ENCODE data around the gene ZNF316. TPM values are rescaled to one million over a fixed set of nuclear protein-coding genes. Genes with fewer than 3 reads are reported as not detected.

ZNF316 gene
- total and polyA plus RNA-seq, 10 of the 15 experiments (the other 5 are each of a cell fraction or from before 2014, with no cell fraction given): 0.03 to 28.9 (median 5.7) TPM

DNA sequence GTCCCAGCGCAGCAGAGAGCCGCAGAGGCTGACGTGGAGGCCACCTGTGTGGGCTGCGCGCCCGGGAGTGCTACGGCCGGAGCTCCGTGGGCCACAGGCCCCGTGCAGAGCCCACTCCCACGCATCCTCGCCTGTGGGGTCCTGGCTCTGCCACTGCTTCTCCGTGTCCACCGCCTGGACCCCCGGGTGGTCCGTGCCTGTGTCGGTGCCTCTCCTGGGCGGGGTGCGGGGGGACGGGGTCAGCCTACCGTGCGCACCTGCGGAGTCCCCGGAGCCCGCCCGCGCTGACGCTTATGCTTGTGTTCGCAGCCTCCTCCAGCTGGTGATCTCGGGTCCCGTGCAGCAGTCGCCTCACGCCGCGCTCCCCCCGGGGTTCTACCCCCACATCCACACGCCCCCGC, 29.5 kb upstream of the ZNF316 start (continued):
- TF ChIP-seq, protein P1, sequence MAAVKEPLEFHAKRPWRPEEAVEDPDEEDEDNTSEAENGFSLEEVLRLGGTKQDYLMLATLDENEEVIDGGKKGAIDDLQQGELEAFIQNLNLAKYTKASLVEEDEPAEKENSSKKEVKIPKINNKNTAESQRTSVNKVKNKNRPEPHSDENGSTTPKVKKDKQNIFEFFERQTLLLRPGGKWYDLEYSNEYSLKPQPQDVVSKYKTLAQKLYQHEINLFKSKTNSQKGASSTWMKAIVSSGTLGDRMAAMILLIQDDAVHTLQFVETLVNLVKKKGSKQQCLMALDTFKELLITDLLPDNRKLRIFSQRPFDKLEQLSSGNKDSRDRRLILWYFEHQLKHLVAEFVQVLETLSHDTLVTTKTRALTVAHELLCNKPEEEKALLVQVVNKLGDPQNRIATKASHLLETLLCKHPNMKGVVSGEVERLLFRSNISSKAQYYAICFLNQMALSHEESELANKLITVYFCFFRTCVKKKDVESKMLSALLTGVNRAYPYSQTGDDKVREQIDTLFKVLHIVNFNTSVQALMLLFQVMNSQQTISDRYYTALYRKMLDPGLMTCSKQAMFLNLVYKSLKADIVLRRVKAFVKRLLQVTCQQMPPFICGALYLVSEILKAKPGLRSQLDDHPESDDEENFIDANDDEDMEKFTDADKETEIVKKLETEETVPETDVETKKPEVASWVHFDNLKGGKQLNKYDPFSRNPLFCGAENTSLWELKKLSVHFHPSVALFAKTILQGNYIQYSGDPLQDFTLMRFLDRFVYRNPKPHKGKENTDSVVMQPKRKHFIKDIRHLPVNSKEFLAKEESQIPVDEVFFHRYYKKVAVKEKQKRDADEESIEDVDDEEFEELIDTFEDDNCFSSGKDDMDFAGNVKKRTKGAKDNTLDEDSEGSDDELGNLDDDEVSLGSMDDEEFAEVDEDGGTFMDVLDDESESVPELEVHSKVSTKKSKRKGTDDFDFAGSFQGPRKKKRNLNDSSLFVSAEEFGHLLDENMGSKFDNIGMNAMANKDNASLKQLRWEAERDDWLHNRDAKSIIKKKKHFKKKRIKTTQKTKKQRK (IDR thresholded peaks at IDR 0.05; ENCODE audit: low read depth, low read length): no peak
- TF ChIP-seq, protein P2, sequence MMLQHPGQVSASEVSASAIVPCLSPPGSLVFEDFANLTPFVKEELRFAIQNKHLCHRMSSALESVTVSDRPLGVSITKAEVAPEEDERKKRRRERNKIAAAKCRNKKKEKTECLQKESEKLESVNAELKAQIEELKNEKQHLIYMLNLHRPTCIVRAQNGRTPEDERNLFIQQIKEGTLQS (IDR thresholded peaks at IDR 0.05; ENCODE audit: borderline replicate concordance, extremely low read depth, low read depth, low read length): no peak
- no peak for TF ChIP-seq BMI1 (IDR thresholded peaks at IDR 0.05; ENCODE audit: borderline replicate concordance)

DNA sequence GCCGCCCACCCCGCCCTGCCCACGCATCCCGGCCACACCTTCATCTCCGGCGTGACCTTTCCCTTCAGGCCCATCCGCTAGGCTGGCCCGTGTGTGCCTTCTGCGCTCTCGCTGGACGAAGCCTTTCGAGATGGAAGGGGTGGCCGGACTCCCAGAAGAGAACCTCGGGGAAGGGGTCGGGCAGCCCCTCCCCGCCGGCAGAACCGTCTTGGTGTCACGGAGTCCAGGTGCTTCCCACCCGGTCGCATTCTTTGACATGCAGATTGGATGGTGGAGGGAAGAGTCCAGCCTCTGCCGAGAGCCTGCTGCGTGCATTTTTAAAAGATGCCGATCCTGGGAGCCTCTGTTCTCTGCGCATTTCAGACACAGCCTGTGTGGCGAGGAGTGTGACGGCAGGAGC, 29.0 kb upstream of the ZNF316 start:
- BruUV-seq (replicated peaks): no TSS peak
- in situ Hi-C loops (cut with MboI): no loop called here
- RAD21 ChIA-PET (ENCODE audit: unreplicated experiment): interaction anchor here (0.7 kb wide), 1 partner anchor 16 kb away, joined by 3 read pairs; no protein-coding TSS in a partner anchor
- Histone ChIP-seq H3K4me1 (ENCODE audit: control insufficient read depth, insufficient read depth, low read length) (no peaks in the 10 kb centered on the region; the same call in 1 of the 2 replicates), H3K9me3 (replicated peaks; ENCODE audit: control insufficient read depth, insufficient read depth, low read length) (no peaks in the 10 kb centered on the region), H3K4me2 (ENCODE audit: control insufficient read depth, insufficient read depth) (no peak overlapping the region), H3K27me3 (replicated peaks in 1 of 2; ENCODE audit: control insufficient read depth in 2 of 2, insufficient read depth in 2 of 2, low read length in 1 of 2) (no peaks in the 10 kb centered on the region), H2AFZ (ENCODE audit: control insufficient read depth, low read depth, low read length) (no peak overlapping the region), H4K20me1 (ENCODE audit: control insufficient read depth, insufficient read depth) (no peaks in the 10 kb centered on the region), H3K4me3 (no peak overlapping the region), H3K9ac (ENCODE audit: control insufficient read depth, insufficient read depth, low read length) (no peak overlapping the region), H3K79me2 (ENCODE audit: control insufficient read depth, insufficient read depth, low read length) (no peaks in the 10 kb centered on the region), H3K27ac (ENCODE audit: control insufficient read depth, insufficient read depth) (no peak overlapping the region), H3K36me3 (ENCODE audit: control insufficient read depth in 2 of 2, insufficient read depth in 2 of 2, low read length in 1 of 2) (peaks cover 3 to 4% of the 10 kb centered on the region in 2 experiments; a peak in 3 of 4 replicates)
- ATAC-seq: no peak
- CTCF ChIA-PET: interaction anchor here (1.1 kb wide), 1 partner anchor 97 kb away, joined by 3 read pairs; no protein-coding TSS in a partner anchor
- FAIRE-seq: no peak
- SMC1A ChIA-PET (ENCODE audit: uncharacterized antibody, unreplicated experiment): interaction anchor here (0.6 kb wide), 1 partner anchor 855 kb away, joined by 3 read pairs; no protein-coding TSS in a partner anchor
- POLR2A ChIA-PET: interaction anchor here (1.2 kb wide), 1 partner anchor 28 kb away, joined by 8 read pairs; no protein-coding TSS in a partner anchor
- DNase-seq (ENCODE audit: low read depth, low spot score): no peak
- intact Hi-C loops (cut with micrococcal nuclease; ENCODE audit: unreplicated experiment): no loop called here
- WGBS (ENCODE audit: insufficient coverage, insufficient replicate concordance, low lambda C conversion rate, missing lambda C conversion rate): 97% methylated on average over 18 of the region's 27 CpGs
- no peak for TF ChIP-seq ZNF207 (IDR thresholded peaks at IDR 0.05; ENCODE audit: borderline replicate concordance)
- no peak for TF ChIP-seq ELK1 (IDR thresholded peaks at IDR 0.05; ENCODE audit: low read depth, low read length)
- TF ChIP-seq, protein P1 (IDR thresholded peaks at IDR 0.05; ENCODE audit: low read depth, low read length): no peak
- no peak for TF ChIP-seq ZZZ3 (IDR thresholded peaks at IDR 0.05; ENCODE audit: control insufficient read depth, insufficient read length, low read depth)
- TF ChIP-seq IKZF2 (IDR thresholded peaks at IDR 0.05): no peak
- no peak for TF ChIP-seq SMARCA5 (IDR thresholded peaks at IDR 0.05)
- no peak for TF ChIP-seq NRF1 (conservative IDR thresholded peaks at IDR 0.05; ENCODE audit: low read depth, low read length)
- TF ChIP-seq ASH2L (IDR thresholded peaks at IDR 0.05; ENCODE audit: borderline replicate concordance, low read depth): no peak
